HL-60/S4 treated with retinoic acid at 250 ng/mL for 4 days and 3 days (cell line): ENCODE measurements around the gene SEPHS2.
"Not testable (repeated sequence)": the region's sequence is repeated elsewhere in the genome, so short reads cannot be mapped to it uniquely, and the experiment has no call there.

ENCODE experiments used
- in situ Hi-C: fragments of 300-500 bp; cut with MboI; formaldehyde crosslinking; loops from 2 replicates; pipeline ENCODE4 v1.7.0; 2022; ENCODE audit warnings: low sequenced_read_pairs

The SEPHS2 gene

DNA sequence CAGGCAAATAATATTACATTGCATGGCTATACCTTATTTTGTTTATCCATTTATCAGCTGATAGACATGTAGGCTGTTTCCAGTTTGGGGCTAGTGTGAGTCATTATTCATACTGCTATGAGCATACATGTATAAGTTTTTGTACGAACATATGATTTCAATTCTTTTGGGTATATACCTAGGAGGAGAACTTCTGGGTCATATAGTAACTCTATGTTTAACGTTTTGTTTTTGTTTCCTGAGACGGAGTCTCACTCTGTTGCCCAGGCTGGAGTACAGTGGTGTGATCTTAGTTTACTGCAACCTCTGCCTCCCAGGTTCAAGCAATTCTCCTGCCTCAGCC is 24.5 kb upstream of the SEPHS2 start:
- in situ Hi-C loops, result no loop called here

- in situ Hi-C loops, result no loop called here
These were observed 18.4 kb upstream of the SEPHS2 start for GRCh38 chr16:30464078-30464477.

DNA sequence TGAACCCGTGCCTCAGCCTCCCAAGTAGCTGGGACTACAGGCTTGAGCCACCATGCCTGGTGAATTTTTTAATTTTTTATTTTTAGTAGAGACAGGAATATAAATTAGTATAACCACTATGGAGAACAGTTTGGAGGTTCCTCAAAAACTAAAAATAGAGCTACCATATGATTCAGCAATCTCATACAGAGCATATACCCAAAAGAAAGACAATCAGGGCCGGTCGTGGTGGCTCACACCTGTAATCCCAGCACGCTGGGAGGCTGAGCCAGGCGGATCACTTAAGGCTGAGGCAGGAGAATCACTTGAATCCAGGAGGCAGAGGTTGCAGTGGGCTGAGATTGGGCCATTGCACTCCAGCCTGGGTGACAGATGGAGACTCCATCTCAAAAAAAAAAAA is 15.8 kb upstream of the SEPHS2 start:
- in situ Hi-C loops, result not testable (repeated sequence)

GRCh38 chr16:30459456-30459855 is 13.8 kb upstream of the SEPHS2 start:
- in situ Hi-C loops, result no loop called here

- in situ Hi-C loops, result no loop called here
These were observed 13.1 kb upstream of the SEPHS2 start for GRCh38 chr16:30458561-30459394.

DNA sequence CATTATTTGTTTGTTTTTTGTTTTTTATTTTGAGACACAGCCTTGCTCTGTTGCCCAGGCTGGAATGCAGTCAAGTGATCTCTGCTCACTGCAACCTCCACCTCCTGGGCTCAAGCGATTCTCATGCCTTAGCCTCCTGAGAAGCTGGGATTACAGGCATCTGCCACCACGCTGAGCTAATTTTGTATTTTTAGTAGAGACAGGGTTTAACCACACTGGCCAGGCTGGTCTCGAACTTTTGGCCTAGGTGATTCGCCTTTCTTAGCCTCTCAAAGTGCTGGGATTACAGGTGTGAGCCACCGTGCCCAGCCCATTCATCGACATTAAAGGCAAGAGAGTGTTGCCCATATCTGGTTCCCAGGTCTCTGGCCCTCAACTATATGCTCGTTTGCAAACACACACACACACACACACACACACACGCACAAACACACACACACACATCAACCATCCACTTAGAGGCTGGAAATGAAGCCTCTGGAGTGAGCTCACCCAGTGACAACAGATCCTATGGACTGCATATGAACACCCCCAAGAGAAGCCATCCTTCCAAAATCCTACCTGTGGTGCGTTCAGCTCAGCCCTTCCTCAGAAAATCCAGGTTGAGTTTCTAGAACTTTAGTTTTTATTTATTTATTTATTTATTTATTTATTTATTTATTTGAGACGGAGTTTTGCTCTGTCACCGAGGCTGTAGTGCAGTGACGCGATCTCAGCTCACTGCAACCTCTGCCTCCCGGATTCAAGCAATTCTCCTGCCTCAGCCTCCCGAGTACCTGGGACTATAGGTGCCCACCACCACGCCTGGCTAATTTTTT is 12.3 kb upstream of the SEPHS2 start:
- in situ Hi-C loops, result no loop called here

DNA sequence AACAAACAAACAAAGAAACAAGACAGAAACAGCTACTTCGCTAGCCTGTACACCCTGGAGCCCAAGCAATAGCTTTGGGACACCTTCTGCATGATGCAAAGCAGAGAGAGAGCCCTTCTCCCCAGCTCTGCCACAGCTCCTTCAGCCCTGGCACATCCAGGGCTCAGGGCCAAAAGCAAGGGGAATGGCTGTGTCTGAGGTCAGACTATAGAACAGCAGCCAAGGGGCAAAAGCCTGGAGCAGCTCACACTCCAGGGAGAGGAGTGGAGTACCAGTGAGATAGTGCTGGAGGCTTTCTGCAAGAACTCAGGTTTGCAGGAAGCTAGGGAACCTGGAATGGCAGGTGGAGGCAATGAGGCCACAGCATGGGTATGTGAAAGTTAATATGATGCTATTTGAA is 11.6 kb upstream of the SEPHS2 start:
- in situ Hi-C loops, result no loop called here

- in situ Hi-C loops, result no loop called here
These were observed 10.6 kb upstream of the SEPHS2 start for GRCh38 chr16:30456302-30456701.

- in situ Hi-C loops, result not testable (repeated sequence)
These were observed 7.3 kb upstream of the SEPHS2 start for GRCh38 chr16:30452709-30453580.

- in situ Hi-C loops, result no loop called here
These were observed 3.4 kb upstream of the SEPHS2 start for GRCh38 chr16:30449116-30449435.

GRCh38 chr16:30447512-30448226 is 2.0 kb upstream of the SEPHS2 start:
- in situ Hi-C loops, result no loop called here

DNA sequence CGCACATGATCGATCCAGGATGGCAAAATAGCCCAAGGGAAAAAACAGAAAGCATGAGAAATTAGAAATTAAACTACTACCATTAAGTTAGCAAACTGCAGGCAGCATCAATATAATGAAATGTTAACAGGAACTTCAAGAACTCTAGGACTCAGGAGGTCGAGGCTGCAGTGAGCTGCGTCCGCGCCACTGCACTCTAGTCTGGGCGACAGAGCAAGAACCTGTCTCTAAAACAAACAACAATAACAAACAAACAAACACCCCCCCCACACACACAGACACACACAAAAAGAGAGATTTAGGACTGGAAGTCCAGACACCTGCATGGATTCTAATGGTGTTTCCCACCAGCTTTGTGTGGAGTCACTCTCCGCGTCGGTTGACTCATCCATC is 525 bp upstream of the SEPHS2 start:
- in situ Hi-C loops, result no loop called here

DNA sequence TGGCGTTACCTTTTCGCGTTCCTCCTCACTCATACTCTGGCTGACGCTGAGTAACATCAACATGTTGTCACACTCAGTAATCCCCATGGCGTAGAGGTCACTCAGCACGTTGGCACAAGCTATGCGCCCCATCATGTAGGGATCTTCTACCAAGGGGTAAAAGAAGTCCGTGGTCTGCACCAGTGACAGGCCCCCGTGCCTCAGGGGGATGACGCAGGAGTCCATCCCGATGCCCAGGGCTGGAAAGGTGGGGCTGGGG is 596 bp downstream of the SEPHS2 start:
- in situ Hi-C loops, result no loop called here

DNA sequence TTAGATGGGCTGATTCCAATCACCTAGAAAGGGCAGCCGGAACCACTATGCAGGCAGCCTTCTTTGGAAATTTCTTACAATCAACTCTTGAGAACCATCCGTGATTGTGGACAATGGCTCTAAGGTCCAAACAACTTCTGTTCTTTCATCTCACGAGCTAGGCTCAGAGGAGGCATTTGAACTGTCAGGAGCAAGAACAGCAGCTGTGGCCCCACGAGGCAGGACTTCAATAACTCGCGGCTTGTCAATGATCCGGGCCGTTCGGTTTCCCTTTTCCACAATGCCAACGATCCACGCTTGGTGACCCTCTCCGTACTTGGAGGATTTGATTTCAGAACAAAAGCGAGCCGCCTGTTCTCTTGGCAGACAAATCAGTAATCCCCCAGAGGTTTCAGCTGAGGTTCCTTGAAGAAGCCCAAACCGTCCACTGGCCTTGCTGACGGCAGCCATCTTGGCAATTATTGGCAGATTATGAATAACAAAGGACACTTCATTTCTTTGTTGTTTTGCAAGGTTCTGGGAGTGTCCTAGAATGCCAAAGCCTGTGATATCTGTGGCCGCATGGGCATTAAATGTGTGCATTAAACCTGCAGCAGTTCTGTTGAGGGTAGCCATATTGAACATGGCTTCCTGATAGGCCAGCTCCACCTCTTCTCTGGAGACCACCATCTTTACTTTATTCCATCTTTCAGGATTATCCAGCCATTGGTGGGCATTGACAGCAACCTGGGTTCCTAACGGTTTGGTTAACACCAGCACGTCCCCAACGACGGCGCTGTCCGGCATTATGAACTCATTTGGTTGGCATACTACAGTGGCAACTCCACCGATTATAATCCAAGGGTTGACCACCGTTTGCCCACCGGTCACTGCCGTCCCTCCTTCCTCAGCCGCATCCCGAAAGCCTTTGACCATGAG is 1.2 kb downstream of the SEPHS2 start:
- in situ Hi-C loops, result no loop called here

DNA sequence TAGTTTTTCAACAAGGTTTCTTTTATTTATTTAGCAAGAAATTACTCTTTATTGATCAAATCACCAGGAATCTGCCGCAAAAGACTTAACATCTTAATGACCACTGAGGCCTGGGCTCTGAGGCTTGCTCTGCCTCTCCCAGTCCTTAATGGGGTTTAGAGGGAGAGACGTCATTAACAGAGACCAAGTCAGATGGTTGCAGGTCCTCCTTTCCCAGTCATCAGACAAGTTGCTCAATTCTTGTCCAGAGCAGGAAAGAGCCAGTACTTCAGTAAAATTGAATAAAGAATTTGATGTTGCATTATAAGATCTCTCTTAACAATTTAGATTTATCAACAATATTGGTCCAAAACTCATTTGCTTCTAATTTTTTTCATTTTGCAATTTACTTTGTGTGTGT is 2.0 kb downstream of the SEPHS2 start:
- in situ Hi-C loops, result no loop called here

DNA sequence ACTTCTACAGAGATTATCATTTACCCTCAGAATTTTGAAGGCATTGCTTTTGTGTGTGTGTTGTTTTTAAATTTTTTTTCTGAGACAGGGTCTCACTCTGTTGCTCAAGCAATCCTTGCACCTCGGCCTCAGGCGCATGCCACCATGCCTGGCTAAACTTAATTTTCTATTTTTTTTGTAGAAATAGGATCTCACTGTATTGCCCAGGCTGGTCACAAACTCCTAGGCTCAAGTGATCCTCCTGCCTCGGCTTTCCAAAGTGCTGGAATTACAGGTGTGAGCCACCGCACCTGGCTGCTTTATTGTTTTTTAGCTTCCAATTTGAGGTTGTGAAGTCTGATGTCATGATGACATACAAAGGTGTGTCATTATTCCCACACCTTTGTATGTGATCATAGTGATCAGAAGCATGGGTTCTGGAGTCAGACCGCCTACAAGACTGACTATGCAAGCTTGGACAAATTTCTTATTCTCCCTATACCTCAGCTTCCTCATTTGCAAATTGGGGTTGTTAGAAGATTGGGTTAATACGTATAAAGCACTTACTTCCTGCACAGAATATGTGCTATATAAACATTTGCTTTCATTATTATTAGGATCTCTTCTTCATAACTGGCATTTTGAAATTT is 5.8 kb downstream of the SEPHS2 start:
- in situ Hi-C loops, result loop anchor here (10.0 kb wide), 1 partner anchor 165 kb away; no protein-coding TSS in a partner anchor

GRCh38 chr16:30438835-30439234 is 6.8 kb downstream of the SEPHS2 start:
- in situ Hi-C loops, result loop anchor here (10.0 kb wide), 1 partner anchor 166 kb away; no protein-coding TSS in a partner anchor

DNA sequence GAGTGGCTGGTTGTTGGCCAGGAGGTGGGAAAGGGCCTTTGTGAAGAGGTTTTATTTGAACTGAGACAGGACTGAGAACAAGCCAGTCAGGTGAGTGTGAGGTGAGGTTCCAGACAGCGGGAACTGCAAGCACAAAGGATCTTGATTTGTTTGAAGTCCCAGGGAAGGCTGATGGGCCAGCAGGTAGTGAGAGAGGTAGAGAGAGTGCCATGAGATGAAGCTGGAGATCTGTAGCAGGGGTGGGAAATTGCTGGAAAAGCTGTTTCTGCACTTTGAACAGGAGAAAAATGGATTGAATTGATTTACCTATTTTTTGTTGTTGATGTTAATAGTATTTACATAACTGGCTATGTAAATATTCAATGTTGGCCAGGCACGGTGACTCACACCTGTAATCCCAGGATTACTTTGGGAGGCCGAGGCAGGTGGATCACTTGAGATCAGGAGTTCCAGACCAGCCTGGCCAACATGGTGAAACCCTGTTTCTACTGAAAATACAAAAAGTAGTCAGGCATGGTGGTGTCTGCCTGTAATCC is 8.1 kb downstream of the SEPHS2 start:
- in situ Hi-C loops, result loop anchor here (10.0 kb wide), 1 partner anchor 167 kb away; no protein-coding TSS in a partner anchor

GRCh38 chr16:30434852-30435251 is 10.8 kb downstream of the SEPHS2 start:
- in situ Hi-C loops, result loop anchor here (10.0 kb wide), 1 partner anchor 170 kb away; no protein-coding TSS in a partner anchor
